HG03565 (cell line): Measurements from ENCODE around the gene FAM217B.

Experiments used
- ATAC-seq: cut with Tn5 transposase; IDR thresholded peaks from one replicate; pipeline ENCODE4 v1.9.1; 2021; ENCODE audit warnings: mild to moderate bottlenecking, moderate library complexity; ENCODE audit not compliant: unreplicated experiment

FAM217B gene

GRCh38 chr20:59940129-59940955 lies at the start of gene FAM217B, which contains the start of gene PPP1R3D:
Gene FAM217B (plus strand): TSS chr20:59940389. CDS start chr20:59943944, 3,555 bp downstream.
Gene PPP1R3D (minus strand): TSS chr20:59940305. CDS start chr20:59939931, 374 bp downstream.
- ATAC-seq: peak; percentile 84

- ATAC-seq: no peak
Measured at GRCh38 chr20:59891581-59891980, 48.6 kb upstream of the FAM217B start.

GRCh38 chr20:59895908-59896307 lies 44.3 kb upstream of the FAM217B start:
- ATAC-seq: no peak

GRCh38 chr20:59902470-59902869 lies 37.7 kb upstream of the FAM217B start:
- no peak for ATAC-seq

- no peak for ATAC-seq
Measured at GRCh38 chr20:59903621-59904020, 36.6 kb upstream of the FAM217B start.

GRCh38 chr20:59908855-59909254 lies 31.3 kb upstream of the FAM217B start:
- ATAC-seq: no peak

- no peak for ATAC-seq
Measured at GRCh38 chr20:59911041-59911440, 29.1 kb upstream of the FAM217B start.

GRCh38 chr20:59912609-59913008 lies 27.6 kb upstream of the FAM217B start:
- ATAC-seq: no peak

GRCh38 chr20:59920944-59921343 lies 19.2 kb upstream of the FAM217B start:
- no peak for ATAC-seq

- ATAC-seq: no peak
Measured at GRCh38 chr20:59923514-59923913, 16.7 kb upstream of the FAM217B start.

- ATAC-seq: no peak
Measured at GRCh38 chr20:59925359-59925758, 14.8 kb upstream of the FAM217B start.

- no peak for ATAC-seq
Measured at GRCh38 chr20:59925899-59926298, 14.3 kb upstream of the FAM217B start.

GRCh38 chr20:59931511-59932312 lies 8.5 kb upstream of the FAM217B start:
- ATAC-seq: no peak

- no peak for ATAC-seq
Measured at GRCh38 chr20:59932616-59933295, 7.4 kb upstream of the FAM217B start.

GRCh38 chr20:59933296-59933848 lies 6.8 kb upstream of the FAM217B start, which contains the start of gene SYCP2:
Gene SYCP2 (minus strand): TSS chr20:59933637. CDS start chr20:59922413, 11,224 bp downstream.
- ATAC-seq: no peak

- ATAC-seq: peak; percentile 80
Measured at GRCh38 chr20:59933849-59934585, 6.2 kb upstream of the FAM217B start.

GRCh38 chr20:59935457-59936185 lies 4.6 kb upstream of the FAM217B start:
- no peak for ATAC-seq

GRCh38 chr20:59936409-59936808 lies 3.8 kb upstream of the FAM217B start:
- no peak for ATAC-seq

- no peak for ATAC-seq
Measured at GRCh38 chr20:59937150-59937549, 3.0 kb upstream of the FAM217B start.
